Stimulated activated CD4-positive, alpha-beta T cell treated with anti-CD3 and anti-CD28 coated beads, Interleukin-1b, Interleukin-23, amount 100 ng/mL, for 1 hour (primary cell): Measurements from ENCODE around the gene ISOC2.
"Not testable (repeated sequence)": the region's sequence is repeated elsewhere in the genome, so short reads cannot be mapped to it uniquely, and the experiment has no call there.

Experiments
- DNase-seq, 2 donors: peaks; one replicate each; pipeline ENCODE4 v3.0.0-alpha.2; 2020; ENCODE audit warnings: low read depth in 2 of 2

ISOC2 gene

GRCh38 chr19:55459950-55460657, 1.3 kb downstream of the ISOC2 start:
- DNase-seq: no peak

GRCh38 chr19:55459551-55459949, 1.9 kb downstream of the ISOC2 start:
- no peak for DNase-seq

- DNase-seq: no peak
Observed at GRCh38 chr19:55457683-55458457, 3.6 kb downstream of the ISOC2 start.

GRCh38 chr19:55456347-55456746, 5.1 kb downstream of the ISOC2 start:
- no peak for DNase-seq

GRCh38 chr19:55455576-55456235, 5.7 kb downstream of the ISOC2 start:
- no peak for DNase-seq

GRCh38 chr19:55454787-55455243, 6.6 kb downstream of the ISOC2 start:
- no peak for DNase-seq

GRCh38 chr19:55453511-55454260, 7.8 kb downstream of the ISOC2 start:
- DNase-seq: no peak

GRCh38 chr19:55452749-55453346, 8.6 kb downstream of the ISOC2 start:
- DNase-seq: no peak

GRCh38 chr19:55451965-55452748, 9.3 kb downstream of the ISOC2 start:
- DNase-seq: no peak

GRCh38 chr19:55451163-55451964, 10.1 kb downstream of the ISOC2 start:
- no peak for DNase-seq

- no peak for DNase-seq
Observed at GRCh38 chr19:55449469-55449868, 12.0 kb downstream of the ISOC2 start.

- DNase-seq: not testable (repeated sequence)
Observed at GRCh38 chr19:55448175-55448490, 13.3 kb downstream of the ISOC2 start.

- DNase-seq: no peak
Observed at GRCh38 chr19:55447421-55448174, 13.8 kb downstream of the ISOC2 start.

- DNase-seq: no peak
Observed at GRCh38 chr19:55446060-55446459, 15.4 kb downstream of the ISOC2 start.

GRCh38 chr19:55444646-55445045, 16.8 kb downstream of the ISOC2 start:
- no peak for DNase-seq

GRCh38 chr19:55443824-55444480, 17.5 kb downstream of the ISOC2 start:
- no peak for DNase-seq

- DNase-seq: no peak
Observed at GRCh38 chr19:55443045-55443823, 18.2 kb downstream of the ISOC2 start, which contains the start of gene SHISA7. Gene SHISA7, minus strand, starts transcription at chr19:55443300. Its CDS starts 437 bp downstream, at chr19:55442863.
